Lung (tissue), 12 donors: ENCODE data around the gene STAG1. TPM values are rescaled to one million over a fixed set of nuclear protein-coding genes. Genes with fewer than 3 reads are reported as not detected.
A peak's percentile ranks its signal among the peaks of the same experiment; 100 is the strongest.

Experiments used
- ATAC-seq: fragments of 200-7000 bp; cut with Tn5 transposase; one replicate; pipeline ENCODE4 v1.9.1; 2020; ENCODE audit warnings: moderate number of reproducible peaks; ENCODE audit not compliant: insufficient read depth, low FRiP score
- DNase-seq, 3 donors: peaks; one replicate each; pipeline ENCODE4 v3.0.0-alpha.2; 2013 to 2017
- H3K27ac ChIP-seq, 2 donors: one replicate each; pipeline ENCODE4 v1.5.1; 2013; ENCODE audit warnings: mild to moderate bottlenecking in 2 of 2, moderate library complexity in 2 of 2, control low read depth in 1 of 2, inconsistent platforms in 1 of 2, low read depth in 1 of 2, low read length in 1 of 2
- H3K27me3 ChIP-seq, 3 donors: one replicate each; pipeline ENCODE4 v1.5.1; 2013; ENCODE audit warnings: low read length in 2 of 3; ENCODE audit not compliant: control insufficient read depth in 3 of 3, insufficient read depth in 3 of 3
- H3K36me3 ChIP-seq, 4 donors: one replicate each; pipeline ENCODE4 v1.5.1; 2013; ENCODE audit warnings: low read length in 4 of 4, mild to moderate bottlenecking in 1 of 4, moderate library complexity in 1 of 4; ENCODE audit not compliant: control insufficient read depth in 4 of 4, insufficient read depth in 4 of 4
- H3K4me1 ChIP-seq, 5 donors: one replicate each; pipeline ENCODE4 v1.5.1; 2013; ENCODE audit warnings: low read length in 5 of 5, mild to moderate bottlenecking in 2 of 5, moderate library complexity in 1 of 5; ENCODE audit not compliant: control insufficient read depth in 5 of 5, insufficient read depth in 5 of 5
- H3K4me3 ChIP-seq: one replicate; pipeline ENCODE4 v1.5.1; 2013; ENCODE audit warnings: mild to moderate bottlenecking, control low read depth, moderate library complexity
- H3K9ac ChIP-seq, 2 donors: one replicate each; pipeline ENCODE4 v1.5.1; 2013; ENCODE audit warnings: low read length in 2 of 2, control low read depth in 1 of 2; ENCODE audit not compliant: insufficient read depth in 1 of 2
- H3K9me3 ChIP-seq, 4 donors: one replicate each; pipeline ENCODE4 v1.5.1; 2013; ENCODE audit warnings: low read length in 3 of 4, mild to moderate bottlenecking in 1 of 4, moderate library complexity in 1 of 4; ENCODE audit not compliant: control insufficient read depth in 4 of 4, insufficient read depth in 3 of 4
- WGBS, 2 donors: extraction: QIAGEN DNeasy Blood & Tissue Kit; methylation state at CpG; one replicate each; pipeline ENCODE4 v1.1.7; 2013; 5-methylcytosine and 5-hydroxymethylcytosine counted together
- polyA plus RNA-seq, 2 donors: library from polyadenylated mRNA; stranded (reverse); fragments of 200-250 nt; gene quantifications; one replicate each; pipeline ENCODE4 v1.2.1, GENCODE V29; 2013
- total RNA-seq, 2 donors: library from RNA; depleted of rRNA in 1 of 2; stranded (reverse); fragments of >200 nt in 1 of 2; gene quantifications; one replicate each; pipeline ENCODE4 v1.2.1, GENCODE V29; 2014 to 2021
- TF ChIP-seq, protein P1 (sequence below): IDR thresholded peaks from 2 replicates; pipeline ENCODE4 v1.5.1; 2012; ENCODE audit warnings: mild to moderate bottlenecking; ENCODE audit errors: control extremely low read depth, extremely low read depth
- donor health status: control.
- donor health status: control.
- donor health status: Bipolar disorder and iron deficiency.
- donor health status: healthy.
- donor health status: DM: yes; HTN: yes; CAD: no.

The STAG1 gene
- total and polyA plus RNA-seq, 4 donors = 8.1 to 90.0 (median 20.5) TPM

DNA sequence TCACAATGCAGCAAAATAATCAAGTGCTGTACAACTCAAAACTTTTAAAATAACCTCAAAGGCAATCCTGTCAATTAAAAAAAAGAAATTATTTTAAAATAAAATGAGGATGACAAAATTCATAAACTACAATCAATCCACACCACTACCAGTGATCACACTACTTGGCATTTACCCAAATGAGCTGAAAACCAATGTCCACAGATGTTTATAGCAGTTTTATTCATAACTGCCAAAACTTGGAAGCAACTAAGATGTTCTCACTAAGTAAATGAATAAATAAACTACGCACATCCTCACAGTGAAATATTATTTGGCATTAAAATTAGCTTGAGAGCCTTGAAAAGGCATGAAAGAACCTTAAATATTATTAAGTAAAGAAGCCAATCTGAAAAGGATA is 121.3 kb downstream of the STAG1 start:
- Histone ChIP-seq H3K36me3 (peaks cover 0 to 4% (median 2%) of the 10 kb centered on the region in 4 donors), H3K4me3 (no peak overlapping the region), H3K4me1 (peaks cover 0 to 33% (median 5%) of the 10 kb centered on the region in 5 donors), H3K9me3 (no peaks in the 10 kb centered on the region), H3K27ac (no peak overlapping the region), H3K27me3 (no peaks in the 10 kb centered on the region), H3K9ac (no peak overlapping the region)
- WGBS, 2 donors = 67 to 69% methylated on average over 1 of the region's 1 CpG
- TF ChIP-seq, protein P1, sequence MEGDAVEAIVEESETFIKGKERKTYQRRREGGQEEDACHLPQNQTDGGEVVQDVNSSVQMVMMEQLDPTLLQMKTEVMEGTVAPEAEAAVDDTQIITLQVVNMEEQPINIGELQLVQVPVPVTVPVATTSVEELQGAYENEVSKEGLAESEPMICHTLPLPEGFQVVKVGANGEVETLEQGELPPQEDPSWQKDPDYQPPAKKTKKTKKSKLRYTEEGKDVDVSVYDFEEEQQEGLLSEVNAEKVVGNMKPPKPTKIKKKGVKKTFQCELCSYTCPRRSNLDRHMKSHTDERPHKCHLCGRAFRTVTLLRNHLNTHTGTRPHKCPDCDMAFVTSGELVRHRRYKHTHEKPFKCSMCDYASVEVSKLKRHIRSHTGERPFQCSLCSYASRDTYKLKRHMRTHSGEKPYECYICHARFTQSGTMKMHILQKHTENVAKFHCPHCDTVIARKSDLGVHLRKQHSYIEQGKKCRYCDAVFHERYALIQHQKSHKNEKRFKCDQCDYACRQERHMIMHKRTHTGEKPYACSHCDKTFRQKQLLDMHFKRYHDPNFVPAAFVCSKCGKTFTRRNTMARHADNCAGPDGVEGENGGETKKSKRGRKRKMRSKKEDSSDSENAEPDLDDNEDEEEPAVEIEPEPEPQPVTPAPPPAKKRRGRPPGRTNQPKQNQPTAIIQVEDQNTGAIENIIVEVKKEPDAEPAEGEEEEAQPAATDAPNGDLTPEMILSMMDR = no peak
- DNase-seq (peak in 2 of 3 donors; percentile 75), ATAC-seq (no peak)

DNA sequence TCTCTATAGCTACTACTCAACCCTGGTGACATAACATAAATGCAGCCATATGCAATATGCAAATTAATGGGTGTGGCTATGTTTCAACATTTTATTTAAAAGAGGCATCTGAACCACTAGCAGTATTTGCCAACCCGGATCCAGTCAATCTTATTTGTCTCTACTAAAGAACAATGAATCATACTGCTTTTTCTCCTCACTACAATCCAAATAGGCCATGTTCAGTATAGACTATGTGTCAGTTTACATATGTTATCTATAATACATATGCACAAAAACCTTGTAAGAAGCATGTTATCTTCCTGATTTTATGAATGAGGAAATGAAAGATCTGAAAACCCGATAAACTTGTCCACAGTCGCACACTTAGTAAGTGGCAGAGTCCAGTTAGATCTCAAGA is 125.7 kb downstream of the STAG1 start:
- 48 to 63% methylated on average over 3 of the region's 3 CpGs for WGBS, 2 donors
- Histone ChIP-seq H3K27me3 (no peaks in the 10 kb centered on the region), H3K27ac (no peak overlapping the region), H3K9me3 (no peaks in the 10 kb centered on the region), H3K4me1 (peaks cover 0 to 20% (median 5%) of the 10 kb centered on the region in 5 donors), H3K36me3 (peaks cover 0 to 4% (median 3%) of the 10 kb centered on the region in 4 donors), H3K9ac (no peak overlapping the region), H3K4me3 (no peak overlapping the region)
- DNase-seq (peak in 2 of 3 donors; percentile 13 to 22), ATAC-seq (no peak)
- TF ChIP-seq, protein P1 = no peak

DNA sequence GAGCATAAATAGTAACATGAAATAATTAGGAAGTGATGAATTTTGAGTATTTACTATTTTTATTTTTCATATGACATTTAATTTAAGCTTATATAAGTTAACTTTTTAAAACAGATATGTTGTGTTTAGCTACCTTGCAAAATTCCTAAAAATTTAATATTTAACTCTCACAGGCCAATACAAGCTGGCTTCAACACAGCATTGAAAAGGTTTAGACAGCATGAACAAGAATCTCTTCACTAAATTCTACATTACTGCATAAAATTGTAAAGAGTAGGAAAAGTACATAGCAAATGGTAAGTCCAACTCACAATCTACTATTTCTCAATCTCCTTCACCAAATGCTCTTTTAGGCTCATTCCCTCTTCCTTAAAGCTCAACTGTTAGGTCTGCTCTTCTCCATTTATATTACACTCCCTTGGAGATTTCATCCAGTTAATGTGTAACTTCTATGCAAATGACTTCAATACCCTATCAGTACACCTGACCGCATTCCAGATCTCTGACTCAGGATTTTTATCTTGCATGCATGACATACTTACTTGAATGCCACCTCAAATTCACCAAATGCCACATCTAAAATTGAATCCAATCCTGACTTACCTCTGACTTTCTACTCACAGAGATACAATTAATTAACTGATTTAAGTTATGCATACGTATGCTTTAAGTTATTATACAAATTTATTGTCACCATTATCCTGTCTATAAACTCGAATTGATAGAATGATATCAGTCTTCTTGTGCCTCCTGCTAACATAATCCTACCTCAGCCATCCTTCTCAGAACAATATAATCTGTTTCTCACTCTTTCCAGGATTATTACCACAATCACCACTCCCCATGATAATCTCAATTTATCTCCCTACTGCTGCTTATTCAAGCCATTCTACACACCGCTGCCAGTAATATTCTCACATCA is 127.0 kb downstream of the STAG1 start:
- peaks cover 0 to 6% (median 3%) of the 10 kb centered on the region in 4 donors for H3K36me3 ChIP-seq
- H3K27me3 ChIP-seq = no peaks in the 10 kb centered on the region
- H3K9ac ChIP-seq = no peak overlapping the region
- no peaks in the 10 kb centered on the region for H3K9me3 ChIP-seq
- H3K4me1 ChIP-seq = peaks cover 0 to 14% (median 3%) of the 10 kb centered on the region in 5 donors
- TF ChIP-seq, protein P1 = no peak
- no peak overlapping the region for H3K4me3 ChIP-seq
- DNase-seq (peak; percentile 13 to 74 (median 52)), ATAC-seq (peak; percentile 60)
- 83 to 93% methylated on average over 4 of the region's 4 CpGs for WGBS, 2 donors
- H3K27ac ChIP-seq = no peak overlapping the region
